Activated CD8-positive, alpha-beta memory T cell treated with anti-CD3 and anti-CD28 coated beads, Interleukin-2, amount 50 U/mL, for 48 hours (primary cell): ENCODE results near the gene SDCCAG8.
"Not testable (repeated sequence)": the region's sequence is repeated elsewhere in the genome, so short reads cannot be mapped to it uniquely, and the experiment has no call there.

Source experiments
- DNase-seq: peaks from one replicate; pipeline ENCODE4 v3.0.0-alpha.2; 2020

Gene SDCCAG8

DNA sequence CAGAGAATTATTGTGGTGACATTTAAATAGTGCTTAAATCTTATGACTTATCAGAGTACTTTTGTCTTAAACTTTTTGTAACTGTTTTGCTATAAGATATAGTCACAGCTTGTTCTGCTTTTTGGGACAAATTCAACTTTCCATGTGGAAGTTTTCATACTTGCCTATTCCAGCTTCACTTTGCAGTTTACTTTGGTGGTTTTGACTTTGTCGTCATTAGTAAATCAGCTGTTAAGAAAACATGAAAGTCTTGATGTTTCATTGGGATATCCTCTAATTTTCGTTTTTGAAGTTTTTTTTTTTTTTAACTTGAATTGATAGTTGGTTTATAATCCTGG is 31.3 kb downstream of the SDCCAG8 start:
- no peak for DNase-seq

DNA sequence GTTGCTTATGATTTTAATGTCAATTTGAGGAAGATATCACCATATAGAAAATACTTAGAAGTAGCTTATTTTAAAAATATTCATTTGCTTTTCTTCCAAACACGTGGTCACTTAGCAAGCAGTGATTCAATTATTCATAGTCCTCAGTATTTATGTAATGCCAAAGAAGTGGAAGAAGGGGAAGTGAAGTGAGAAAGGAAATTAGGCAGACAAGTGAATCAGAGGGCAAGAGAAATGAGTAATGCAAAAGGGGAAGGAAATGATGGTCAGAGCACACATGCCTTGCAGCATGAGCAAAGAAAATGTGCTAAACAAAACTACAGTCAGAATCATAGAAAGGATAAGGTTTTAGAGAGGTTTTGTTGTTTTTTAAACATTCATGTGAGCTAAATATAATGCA is 31.8 kb downstream of the SDCCAG8 start:
- no peak for DNase-seq

- DNase-seq = no peak
Measured at GRCh38 chr1:243288062-243288461, 32.2 kb downstream of the SDCCAG8 start.

DNA sequence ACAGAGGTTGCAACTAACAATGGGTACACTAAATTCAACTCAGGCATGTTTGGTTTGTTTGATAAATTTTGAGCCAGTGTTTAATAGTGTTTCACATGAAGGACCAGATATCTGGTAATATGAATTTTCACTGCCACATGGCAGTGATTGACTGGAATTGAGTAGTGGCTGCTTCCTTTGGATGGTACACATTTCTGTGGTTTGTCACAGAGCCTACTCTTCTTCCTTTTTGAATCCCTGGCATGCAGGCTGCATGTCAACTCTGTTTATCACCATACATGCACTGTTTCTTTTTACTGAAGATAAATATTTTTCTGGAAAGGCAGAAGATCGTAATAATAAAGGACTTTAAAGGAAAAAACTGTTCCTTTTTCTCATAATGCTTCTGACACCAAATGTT is 35.5 kb downstream of the SDCCAG8 start:
- no peak for DNase-seq

DNA sequence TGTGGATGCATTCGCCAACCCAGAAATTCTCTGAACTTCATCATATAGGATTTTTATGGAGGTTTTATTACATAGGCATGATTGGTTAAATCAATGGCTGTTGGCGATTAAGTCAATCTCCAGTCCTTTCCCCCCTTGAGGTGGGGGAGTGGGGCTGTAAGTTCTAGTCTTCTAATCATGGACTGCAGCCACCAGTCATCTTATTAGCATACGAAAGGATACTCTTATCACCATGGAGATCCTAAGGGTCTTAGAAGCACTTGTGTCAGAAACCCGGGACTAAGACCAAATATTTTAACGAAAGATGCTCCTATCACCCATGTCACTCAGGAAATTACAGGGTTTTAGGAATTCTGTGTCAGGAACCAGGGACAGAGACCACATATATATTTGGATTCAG is 36.3 kb downstream of the SDCCAG8 start:
- no peak for DNase-seq

GRCh38 chr1:243293941-243294722 is 38.3 kb downstream of the SDCCAG8 start:
- DNase-seq = no peak

GRCh38 chr1:243294723-243295121 is 38.9 kb downstream of the SDCCAG8 start:
- no peak for DNase-seq

- no peak for DNase-seq
Measured at GRCh38 chr1:243299069-243299468, 43.2 kb downstream of the SDCCAG8 start.

- DNase-seq = no peak
Measured at GRCh38 chr1:243301059-243301458, 45.2 kb downstream of the SDCCAG8 start.

DNA sequence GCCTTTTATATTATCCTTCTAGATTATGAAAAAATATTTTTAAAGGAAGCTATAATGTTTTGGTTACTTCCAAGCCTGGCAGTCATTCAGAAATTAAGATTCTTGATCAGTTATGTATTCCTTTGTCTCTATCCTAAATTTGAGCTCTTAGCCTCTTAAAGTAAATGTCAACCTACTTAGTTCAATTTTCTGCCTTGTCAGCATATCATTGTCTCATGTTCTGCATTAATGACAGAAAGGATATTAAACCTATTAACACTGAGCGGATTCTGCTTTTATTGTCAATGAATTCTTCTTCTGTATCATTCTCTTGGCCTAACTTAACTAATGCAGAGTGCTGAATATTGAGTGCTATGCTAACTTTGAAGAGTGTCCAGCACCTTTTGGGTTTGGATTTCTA is 56.0 kb downstream of the SDCCAG8 start:
- DNase-seq = no peak

DNA sequence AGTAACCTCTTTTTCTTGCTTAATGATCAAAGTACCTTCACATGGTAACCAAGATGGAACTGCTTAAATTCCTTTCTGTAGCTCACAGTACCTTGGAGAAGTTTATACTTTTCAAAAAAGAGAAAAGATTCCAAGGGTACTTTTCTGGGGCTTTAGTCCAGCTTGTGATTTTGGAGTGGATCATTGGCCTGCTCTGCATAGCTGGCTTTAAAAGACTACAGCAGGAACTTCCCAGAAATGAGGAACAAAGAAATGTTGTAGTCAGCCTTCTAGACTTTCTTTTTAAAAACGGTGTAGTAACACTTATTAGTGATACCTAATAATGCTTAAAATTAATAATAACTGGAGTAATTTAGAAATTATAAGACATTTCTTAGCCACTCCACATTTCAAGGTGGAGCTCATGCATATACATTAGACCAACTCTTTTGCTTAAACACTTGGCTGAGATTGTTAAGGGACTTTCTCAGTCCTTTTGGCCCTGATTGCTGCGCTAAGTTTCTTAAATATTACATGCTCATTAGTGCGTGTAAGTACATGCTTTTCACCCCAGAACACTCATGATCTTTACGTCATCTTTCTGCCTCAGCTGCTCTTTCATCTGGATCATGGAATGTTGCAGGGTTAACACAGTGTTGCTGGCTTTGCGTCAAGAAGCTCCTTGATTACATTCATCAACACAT is 57.3 kb downstream of the SDCCAG8 start:
- DNase-seq = no peak

GRCh38 chr1:243313635-243314536 is 58.0 kb downstream of the SDCCAG8 start:
- DNase-seq = no peak

- DNase-seq = no peak
Measured at GRCh38 chr1:243315455-243315854, 59.6 kb downstream of the SDCCAG8 start.

- DNase-seq = no peak
Measured at GRCh38 chr1:243315893-243316292, 60.1 kb downstream of the SDCCAG8 start.

GRCh38 chr1:243316366-243316989 is 60.6 kb downstream of the SDCCAG8 start:
- no peak for DNase-seq

GRCh38 chr1:243320224-243320623 is 64.4 kb downstream of the SDCCAG8 start:
- DNase-seq = no peak

- no peak for DNase-seq
Measured at GRCh38 chr1:243322326-243322725, 66.5 kb downstream of the SDCCAG8 start.

- no peak for DNase-seq
Measured at GRCh38 chr1:243323491-243323890, 67.7 kb downstream of the SDCCAG8 start.

- DNase-seq = no peak
Measured at GRCh38 chr1:243325305-243325890, 69.6 kb downstream of the SDCCAG8 start.

DNA sequence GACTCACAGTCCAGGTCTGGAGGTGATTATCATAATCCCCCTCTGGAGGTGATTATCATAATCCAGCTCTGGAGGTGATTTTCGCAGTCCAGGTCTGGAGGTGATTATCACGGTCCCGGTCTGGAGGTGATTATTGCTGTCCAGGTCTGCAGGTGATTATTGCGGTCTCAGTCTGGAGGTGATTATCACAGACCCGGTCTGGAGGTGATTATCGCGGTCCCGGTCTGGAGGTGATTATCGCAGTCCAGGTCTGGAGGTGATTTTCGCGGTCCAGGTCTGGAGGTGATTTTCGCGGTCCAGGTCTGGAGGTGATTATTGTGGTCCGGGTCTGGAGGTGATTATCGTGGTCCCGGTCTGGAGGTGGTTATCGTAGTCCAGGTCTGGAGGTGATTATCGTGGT is 76.6 kb downstream of the SDCCAG8 start:
- no peak for DNase-seq

- DNase-seq = no peak
Measured at GRCh38 chr1:243335292-243335691, 79.5 kb downstream of the SDCCAG8 start.

DNA sequence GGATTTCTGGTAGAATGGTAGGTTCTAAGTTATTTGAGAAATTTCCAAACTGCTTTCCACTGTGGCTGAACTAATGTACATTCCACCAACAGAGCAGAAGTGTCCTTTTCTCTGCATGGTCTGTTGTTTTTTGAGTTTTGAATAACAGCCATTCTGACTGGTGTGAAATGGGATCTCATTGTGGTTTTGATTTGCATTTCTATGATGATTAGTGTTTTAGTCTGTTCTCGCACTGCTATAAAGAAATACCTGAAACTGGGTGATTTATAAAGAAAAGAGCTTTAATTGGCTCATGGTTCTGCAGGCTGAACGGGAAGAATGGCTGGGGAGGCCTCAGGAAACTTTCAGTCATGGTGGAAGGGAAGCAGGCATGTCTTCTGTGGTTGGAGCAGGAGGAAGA is 80.3 kb downstream of the SDCCAG8 start:
- DNase-seq = no peak

DNA sequence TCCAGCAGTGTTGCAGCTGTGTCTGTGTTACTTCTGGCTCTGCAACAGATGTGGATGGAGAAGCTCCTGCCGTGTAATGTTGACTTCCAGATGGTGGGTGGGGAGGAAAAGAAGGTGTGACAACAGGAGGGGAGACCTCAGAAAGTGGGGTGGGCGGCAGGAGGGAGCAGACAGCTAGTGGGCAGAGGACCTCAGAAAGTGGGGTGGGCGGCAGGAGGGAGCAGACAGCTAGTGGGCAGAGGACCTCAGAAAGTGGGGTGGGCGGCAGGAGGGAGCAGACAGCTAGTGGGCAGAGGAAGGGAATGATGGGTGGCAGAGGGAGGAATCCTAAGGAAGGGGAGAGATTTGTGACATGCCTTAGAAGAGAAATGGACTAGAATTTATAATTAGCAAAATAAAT is 83.0 kb downstream of the SDCCAG8 start:
- DNase-seq = not testable (repeated sequence)
